Thyroid gland (tissue), 4 donors: ENCODE data around the gene SMCHD1.

Source experiments
- POLR2A ChIP-seq, 2 donors: fragments of 450-650 bp; IDR thresholded peaks; one replicate each; pipeline ENCODE4 v1.6.1; 2017; ENCODE audit warnings: antibody characterized with exemption in 2 of 2, mild to moderate bottlenecking in 2 of 2, moderate library complexity in 1 of 2
- TF ChIP-seq, protein P1 (sequence below), 6 experiments: fragments of 200-600 bp in 3 of 6; fragments of 450-650 bp in 3 of 6; sonication (generic) in 3 of 6; IDR thresholded peaks; one replicate each; pipeline ENCODE4 v1.5.1; 2016 to 2019; ENCODE audit warnings: antibody characterized with exemption in 6 of 6, mild to moderate bottlenecking in 2 of 6, inconsistent platforms in 1 of 6, moderate library complexity in 1 of 6

DNA sequence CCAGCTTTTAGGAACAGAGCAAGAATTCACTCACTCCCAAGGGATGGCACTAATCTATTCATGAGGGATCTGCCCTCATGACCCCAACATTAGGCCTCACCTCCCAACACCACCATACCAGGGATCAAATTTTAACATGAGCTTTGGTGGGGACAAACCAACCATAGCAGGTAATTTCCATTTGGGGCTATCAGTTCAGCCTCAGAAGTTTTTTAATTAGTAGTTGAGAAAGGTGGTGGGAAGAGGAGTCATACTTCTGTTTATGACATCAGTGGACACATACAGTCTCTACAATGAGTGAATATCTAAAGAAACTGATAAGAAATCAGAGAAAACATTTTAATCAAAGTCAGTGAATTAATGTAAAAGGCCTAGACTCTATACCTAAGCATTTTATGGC lies 131.7 kb downstream of the SMCHD1 start:
- TF ChIP-seq, protein P1, sequence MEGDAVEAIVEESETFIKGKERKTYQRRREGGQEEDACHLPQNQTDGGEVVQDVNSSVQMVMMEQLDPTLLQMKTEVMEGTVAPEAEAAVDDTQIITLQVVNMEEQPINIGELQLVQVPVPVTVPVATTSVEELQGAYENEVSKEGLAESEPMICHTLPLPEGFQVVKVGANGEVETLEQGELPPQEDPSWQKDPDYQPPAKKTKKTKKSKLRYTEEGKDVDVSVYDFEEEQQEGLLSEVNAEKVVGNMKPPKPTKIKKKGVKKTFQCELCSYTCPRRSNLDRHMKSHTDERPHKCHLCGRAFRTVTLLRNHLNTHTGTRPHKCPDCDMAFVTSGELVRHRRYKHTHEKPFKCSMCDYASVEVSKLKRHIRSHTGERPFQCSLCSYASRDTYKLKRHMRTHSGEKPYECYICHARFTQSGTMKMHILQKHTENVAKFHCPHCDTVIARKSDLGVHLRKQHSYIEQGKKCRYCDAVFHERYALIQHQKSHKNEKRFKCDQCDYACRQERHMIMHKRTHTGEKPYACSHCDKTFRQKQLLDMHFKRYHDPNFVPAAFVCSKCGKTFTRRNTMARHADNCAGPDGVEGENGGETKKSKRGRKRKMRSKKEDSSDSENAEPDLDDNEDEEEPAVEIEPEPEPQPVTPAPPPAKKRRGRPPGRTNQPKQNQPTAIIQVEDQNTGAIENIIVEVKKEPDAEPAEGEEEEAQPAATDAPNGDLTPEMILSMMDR (IDR thresholded peaks at IDR 0.05) = no peak
- no peak for TF ChIP-seq POLR2A (IDR thresholded peaks at IDR 0.05)
